GM12878 (cell line): ENCODE results near the gene ZNF181. TPM values are rescaled to one million over a fixed set of nuclear protein-coding genes. Genes with fewer than 3 reads are reported as not detected.

Experiments used
- ATAC-seq: fragments of 200-7000 bp; cut with Tn5 transposase; 3 replicates; pipeline ENCODE4 v1.9.1; 2020; ENCODE audit warnings: mild to moderate bottlenecking, moderate library complexity
- BruUV-seq: library from RNA; stranded (reverse); fragments of 400-500 nt; replicated peaks from 2 replicates; lab custom pipeline; 2021; lab: Mats Ljungman, UMichigan
- CTCF ChIA-PET: fragments of 300-600 bp; sonication (Branson Sonifier 250); formaldehyde crosslinking; extraction: SDS; loops from one replicate; lab custom pipeline; 2021; ENCODE audit warnings: inconsistent platforms; lab: Yijun Ruan, JAX
- POLR2A ChIA-PET: fragments of 350-600 bp; formaldehyde crosslinking; extraction: SDS; loops from one replicate; lab custom pipeline; 2021; ENCODE audit warnings: inconsistent platforms; lab: Charles Lee
- RAD21 ChIA-PET: fragments of 300-600 bp; sonication (Branson Sonifier 250); formaldehyde crosslinking; loops from one replicate; lab custom pipeline; 2023; ENCODE audit warnings: antibody characterized with exemption; ENCODE audit not compliant: unreplicated experiment; lab: Charles Lee
- SMC1A ChIA-PET: fragments of 300-600 bp; sonication (Branson Sonifier 250); formaldehyde crosslinking; loops from one replicate; lab custom pipeline; 2023; ENCODE audit not compliant: unreplicated experiment, uncharacterized antibody; lab: Charles Lee
- DNase-seq: peaks from one replicate; pipeline ENCODE4 v3.0.0-alpha.2; 2011; ENCODE audit warnings: low read depth, low spot score
- FAIRE-seq: peaks from 3 replicates; lab custom pipeline; 2011; peaks lifted over from hg19 to GRCh38; lab: Jason Lieb, UNC
- H2AFZ ChIP-seq: 2 replicates; pipeline ENCODE4 v1.6.0; 2011; ENCODE audit warnings: low read depth, low read length, control low read depth; ENCODE audit not compliant: control insufficient read depth
- H3K27ac ChIP-seq: 2 replicates; pipeline ENCODE4 v1.5.1; 2011; ENCODE audit warnings: control low read depth; ENCODE audit not compliant: control insufficient read depth, insufficient read depth
- H3K27me3 ChIP-seq, 2 experiments: replicated peaks in 1 of 2; 2 replicates each; pipeline versions ENCODE4 v1.6.0 to v1.6.1; 2011; ENCODE audit warnings: low read length in 1 of 2; ENCODE audit not compliant: control insufficient read depth in 2 of 2, insufficient read depth in 2 of 2
- H3K36me3 ChIP-seq, 2 experiments: 2 replicates each; pipeline ENCODE4 v1.5.1; 2011; ENCODE audit warnings: low read length in 1 of 2; ENCODE audit not compliant: control insufficient read depth in 2 of 2, insufficient read depth in 2 of 2
- H3K4me1 ChIP-seq: 2 replicates; pipeline ENCODE4 v1.6.1; 2011; ENCODE audit warnings: mild to moderate bottlenecking, low read length, moderate library complexity, mixed read lengths; ENCODE audit not compliant: control insufficient read depth, insufficient read depth
- H3K4me2 ChIP-seq: 2 replicates; pipeline ENCODE4 v1.6.0; 2011; ENCODE audit warnings: control low read depth; ENCODE audit not compliant: control insufficient read depth, insufficient read depth
- H3K4me3 ChIP-seq: fragments of 200-600 bp; sonication (generic); 2 replicates; pipeline ENCODE4 v1.5.1; 2016
- H3K79me2 ChIP-seq: 2 replicates; pipeline ENCODE4 v1.6.0; 2011; ENCODE audit warnings: low read length; ENCODE audit not compliant: control insufficient read depth, insufficient read depth
- H3K9ac ChIP-seq: 2 replicates; pipeline ENCODE4 v1.8.0; 2011; ENCODE audit warnings: low read length, control low read depth, mixed read lengths; ENCODE audit not compliant: control insufficient read depth, insufficient read depth
- H3K9me3 ChIP-seq: replicated peaks from 3 replicates; pipeline ENCODE4 v1.5.1; 2011; ENCODE audit warnings: mild to moderate bottlenecking, low read length; ENCODE audit not compliant: control insufficient read depth, insufficient read depth
- H4K20me1 ChIP-seq: 2 replicates; pipeline ENCODE4 v1.6.0; 2011; ENCODE audit not compliant: control insufficient read depth, insufficient read depth
- BCL3 ChIP-seq: IDR thresholded peaks from 2 replicates; pipeline ENCODE4 v1.6.1; 2011; ENCODE audit warnings: borderline replicate concordance, low read depth, mild to moderate bottlenecking, moderate library complexity, low read length; ENCODE audit not compliant: insufficient read depth, poor library complexity, severe bottlenecking
- CHD1 ChIP-seq: IDR thresholded peaks from 2 replicates; pipeline ENCODE4 v1.6.1; 2012; ENCODE audit warnings: low read depth, low read length, improper control_type of control experiment
- CREM ChIP-seq: IDR thresholded peaks from 2 replicates; pipeline ENCODE4 v1.6.1; 2014; ENCODE audit warnings: antibody characterized with exemption, low read depth
- FOS ChIP-seq: IDR thresholded peaks from 3 replicates; pipeline ENCODE4 v1.6.1; 2011; ENCODE audit warnings: borderline replicate concordance; ENCODE audit not compliant: insufficient read length; ENCODE audit errors: extremely low read depth
- HDGF ChIP-seq: fragments of 450-650 bp; IDR thresholded peaks from 2 replicates; pipeline ENCODE4 v1.6.1; 2016; ENCODE audit warnings: antibody characterized with exemption
- IRF3 ChIP-seq: fragments of 450-650 bp; IDR thresholded peaks from 2 replicates; pipeline ENCODE4 v1.6.1; 2014; ENCODE audit warnings: mild to moderate bottlenecking
- NFIC ChIP-seq: IDR thresholded peaks from 2 replicates; pipeline ENCODE4 v1.6.1; 2012; ENCODE audit warnings: low read depth, mild to moderate bottlenecking, inconsistent platforms, low read length, moderate library complexity
- ZNF24 ChIP-seq: fragments of 450-650 bp; IDR thresholded peaks from 2 replicates; pipeline ENCODE4 v1.6.1; 2017; ENCODE audit warnings: antibody characterized with exemption, mild to moderate bottlenecking
- ZNF274 ChIP-seq: IDR thresholded peaks from one replicate; pipeline ENCODE4 v1.8.0; 2011; ENCODE audit not compliant: insufficient read length, insufficient read depth
- ZNF384 ChIP-seq: IDR thresholded peaks from 2 replicates; pipeline ENCODE4 v1.6.1; 2012; ENCODE audit warnings: low read depth, mild to moderate bottlenecking, low read length, improper control_type of control experiment, borderline replicate concordance
- WGBS: methylation state at CpG from one replicate; pipeline ENCODE4 v1.1.6; 2016; ENCODE audit warnings: low lambda C conversion rate; ENCODE audit not compliant: insufficient replicate concordance, insufficient coverage; ENCODE audit errors: missing lambda C conversion rate; 5-methylcytosine and 5-hydroxymethylcytosine counted together
- in situ Hi-C: fragments of 300-500 bp; cut with MboI; formaldehyde crosslinking; loops from 9 replicates; pipeline ENCODE4 v1.14.3; 2018; ENCODE audit warnings: mixed read lengths
- intact Hi-C: fragments of 100-400 bp; cut with micrococcal nuclease; formaldehyde crosslinking; loops from one replicate; pipeline ENCODE4 v1.14.2; 2022; ENCODE audit not compliant: unreplicated experiment
- polyA plus RNA-seq, 11 experiments: library from polyadenylated mRNA; depleted of rRNA in 4 of 11; unstranded in 6 of 11; stranded (reverse) in 5 of 11; fragments of >200 nt; fragmentation: Nextera tagmentation in 4 of 11; fragmentation: Illumina TruSeq in 1 of 11; extraction: Ambion mirVana in 4 of 11; extraction: Trizol in 1 of 11; gene quantifications; 1 replicate in 1 of 11; 2 replicates in 10 of 11; pipeline versions ENCODE4 v1.2.1 to v1.2.3, GENCODE V29; 2011 to 2016; ENCODE audit warnings: inconsistent platforms in 2 of 11, missing spikeins in 2 of 11, low read depth in 1 of 11
- total RNA-seq, 4 experiments: library from RNA; depleted of rRNA in 3 of 4; stranded (reverse); fragments of >200 nt in 3 of 4; fragmentation: Illumina TruSeq in 1 of 4; extraction: Trizol in 1 of 4; gene quantifications; 2 replicates each; pipeline versions ENCODE4 v1.2.1 to v1.2.3, GENCODE V29; 2013 to 2021

Gene ZNF181
- total and polyA plus RNA-seq, 10 of the 15 experiments (the other 5 are each of a cell fraction or from before 2014, with no cell fraction given) = 2.1 to 10.3 (median 8.1) TPM

DNA sequence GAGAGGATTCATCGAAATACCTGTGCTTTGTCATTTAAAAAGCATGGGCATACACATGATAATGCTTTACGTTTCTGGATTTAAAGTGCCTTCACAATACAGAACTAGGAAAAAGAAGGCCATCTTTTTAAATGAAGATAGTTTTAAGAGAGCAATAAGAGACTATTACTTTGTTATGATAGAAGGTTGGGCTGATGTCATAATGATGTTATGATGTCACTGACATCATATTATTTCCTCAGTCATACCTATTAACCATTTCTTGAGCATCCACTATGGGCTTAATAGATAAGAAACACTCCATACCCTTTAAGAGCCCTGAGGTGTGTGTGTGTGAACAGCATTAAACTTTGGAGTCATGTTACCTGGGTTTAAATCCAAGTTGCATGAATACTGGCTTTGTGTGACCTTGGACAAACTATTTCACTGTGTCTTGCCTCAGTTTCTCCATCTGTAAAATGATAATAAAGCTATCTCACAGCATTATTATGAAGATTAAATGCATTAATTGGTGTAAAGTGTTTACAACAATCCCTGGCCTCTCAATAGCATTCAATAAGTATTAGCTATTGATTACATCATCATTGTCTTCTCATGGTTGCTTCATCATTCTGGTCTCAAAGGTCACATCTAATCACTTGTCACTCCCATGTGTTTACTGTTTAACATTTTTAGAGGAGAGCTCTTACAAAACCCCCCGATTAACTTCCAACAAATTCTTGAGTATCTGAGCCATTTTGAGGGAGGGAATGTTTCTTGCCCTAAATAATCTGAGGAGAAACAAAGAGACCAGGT, 11.1 kb downstream of the ZNF181 start:
- BruUV-seq = no TSS peak
- no peaks in the 10 kb centered on the region; the same call in 2 of the 3 replicates for H3K9me3 ChIP-seq
- no peaks in the 10 kb centered on the region for H3K79me2 ChIP-seq
- 81% methylated on average over 3 of the region's 3 CpGs for WGBS
- no peaks in the 10 kb centered on the region for H4K20me1 ChIP-seq
- TF ChIP-seq FOS (no peak), ZNF24 (no peak), CREM (no peak), NFIC (no peak), HDGF (no peak), BCL3 (no peak), ZNF384 (no peak), ZNF274 (no peak), IRF3 (no peak), CHD1 (no peak)
- H2AFZ ChIP-seq = no peak overlapping the region
- H3K4me2 ChIP-seq = no peak overlapping the region
- RAD21 ChIA-PET = no interaction called here
- POLR2A ChIA-PET = no interaction called here
- ATAC-seq (no peak), FAIRE-seq (no peak), DNase-seq (no peak)
- no peak overlapping the region for H3K27ac ChIP-seq
- no peak overlapping the region for H3K4me3 ChIP-seq
- H3K27me3 ChIP-seq = no peaks in the 10 kb centered on the region
- intact Hi-C loops = no loop called here
- H3K36me3 ChIP-seq = no peaks in the 10 kb centered on the region
- H3K4me1 ChIP-seq = no peaks in the 10 kb centered on the region
- SMC1A ChIA-PET = no interaction called here
- no peak overlapping the region for H3K9ac ChIP-seq
- CTCF ChIA-PET = no interaction called here
- in situ Hi-C loops = loop anchor here (5.0 kb wide), 1 partner anchor 208 kb away; no protein-coding TSS in a partner anchor
